ENCODE results near the gene NUTF2. TPM values are rescaled to one million over a fixed set of nuclear protein-coding genes. Genes with fewer than 3 reads are reported as not detected.

The NUTF2 gene
- total and polyA plus RNA-seq, 2 of the 4 experiments (the other 2 are of a cell fraction), result 42.7 to 361 TPM

DNA sequence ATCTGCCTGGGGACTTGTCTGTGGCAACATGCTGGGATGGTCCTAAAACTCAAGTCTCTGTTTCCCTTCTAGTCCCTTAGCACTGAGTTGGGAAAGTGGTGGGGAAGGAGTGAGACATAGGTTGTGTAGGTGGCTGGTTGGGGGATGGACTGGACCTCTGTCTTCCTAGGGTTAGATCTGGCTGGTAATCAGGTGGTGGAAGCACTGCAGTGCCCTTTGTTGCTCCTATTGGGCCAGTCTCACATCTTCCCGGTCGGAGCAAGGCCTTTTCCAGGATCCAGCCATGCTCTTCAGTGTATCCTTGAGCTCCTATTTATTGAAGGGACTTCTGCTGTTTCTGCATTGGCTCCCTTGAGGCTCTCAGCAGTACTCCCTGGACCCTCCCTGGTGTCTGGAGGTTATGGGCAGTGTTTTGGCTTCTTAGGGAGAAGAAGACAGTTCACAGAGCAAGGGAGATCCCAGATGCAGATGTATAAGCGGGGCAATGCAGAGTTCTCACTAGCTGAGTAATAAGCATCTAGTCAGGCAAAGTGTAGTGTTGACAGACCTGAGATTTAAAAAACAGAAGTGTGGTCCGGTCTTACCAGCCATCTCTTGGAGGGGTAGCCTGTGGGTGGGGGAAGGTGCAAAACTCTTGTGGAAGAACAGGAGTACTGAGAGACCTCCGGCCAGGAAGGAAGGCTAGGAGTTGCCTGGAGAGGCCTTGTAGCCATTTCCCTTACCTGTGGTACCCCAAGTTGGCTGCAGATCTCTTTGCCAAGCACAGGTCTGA lies 1.3 kb upstream of the NUTF2 start:
- WGBS, 2 experiments (ENCODE audit: extremely low coverage in 2 of 2, insufficient read length in 1 of 2), result 84% methylated on average over 5 of the region's 5 CpGs; no CpG with 5 or more reads in 1 of the 2 experiments
- H3K18ac ChIP-seq (ENCODE audit: low read depth, low read length), result 0 out of 2 replicates have a peak overlapping the region, but pooled peaks have one; percentile 91
- peak overlapping the region; percentile 88 for H3K14ac ChIP-seq (replicated peaks; ENCODE audit: low read depth, low read length)
- H2BK20ac ChIP-seq (ENCODE audit: low read depth, low read length), result peak overlapping the region; percentile 4; the same call in 1 of the 2 replicates
- peaks cover 13% of the 10 kb centered on the region for H3K4me1 ChIP-seq (ENCODE audit: control insufficient read depth, insufficient read depth, low read length)
- in situ Hi-C loops (cut with MboI; ENCODE audit: low sequenced_read_pairs) (no loop called here), intact Hi-C loops (cut with micrococcal nuclease) (loop anchor here (2.0 kb wide), 1 partner anchor 27 kb away; the partner anchor contains the start of gene EDC4), dilution Hi-C loops (cut with HindIII; ENCODE audit: low sequenced_read_pairs, unreplicated experiment) (no loop called here)
- no peaks in the 10 kb centered on the region for H3K9me3 ChIP-seq (ENCODE audit: control insufficient read depth, insufficient read depth, low read length)
- peak overlapping the region; percentile 93 for H2AK9ac ChIP-seq (replicated peaks; ENCODE audit: low read depth, low read length, poor library complexity)
- peaks cover 21% of the 10 kb centered on the region for H3K9me1 ChIP-seq (ENCODE audit: insufficient read depth, low read length)
- H3K27ac ChIP-seq (ENCODE audit: insufficient read depth, low read length), result peak overlapping the region; percentile 98; the same call in 1 of the 2 replicates
- no TSS peak for BruUV-seq (replicated peaks)
- ChIA-PET POLR2A (ENCODE audit: unreplicated experiment) (no interaction called here), CTCF (interaction anchor here (0.8 to 0.9 kb wide), 2 partner anchors 29 to 97 kb away, joined by 3 to 4 read pairs; no protein-coding TSS in a partner anchor)
- H4K91ac ChIP-seq (ENCODE audit: insufficient read depth, low read depth, low read length), result peak overlapping the region; percentile 17; the same call in 1 of the 2 replicates
- peak overlapping the region; percentile 76 for H3K56ac ChIP-seq (ENCODE audit: extremely low read depth, insufficient read depth, low read length)
- peak overlapping the region; percentile 53; the same call in 1 of the 2 replicates for H3K4me3 ChIP-seq (ENCODE audit: insufficient read depth, low read depth, low read length)
- DNase-seq (no peak), ATAC-seq (ENCODE audit: low read depth) (no peak)
- H4K20me1 ChIP-seq (ENCODE audit: insufficient read depth, low read length), result peaks cover 38% of the 10 kb centered on the region
- no peak overlapping the region for H2AFZ ChIP-seq (replicated peaks; ENCODE audit: low read length, poor library complexity)
- TF ChIP-seq RFX5 (IDR thresholded peaks at IDR 0.05; ENCODE audit: low read depth, low read length) (no peak), CEBPB (IDR thresholded peaks at IDR 0.05; ENCODE audit: low read depth, low read length) (no peak), RAD21 (IDR thresholded peaks at IDR 0.05; ENCODE audit: low read length) (no peak), POLR2A (IDR thresholded peaks at IDR 0.05; ENCODE audit: low read depth, low read length) (no peak), SMC3 (IDR thresholded peaks at IDR 0.05; ENCODE audit: low read depth, low read length) (no peak), FOS (IDR thresholded peaks at IDR 0.05; ENCODE audit: low read depth, low read length) (no peak)
- TF ChIP-seq, protein P1, sequence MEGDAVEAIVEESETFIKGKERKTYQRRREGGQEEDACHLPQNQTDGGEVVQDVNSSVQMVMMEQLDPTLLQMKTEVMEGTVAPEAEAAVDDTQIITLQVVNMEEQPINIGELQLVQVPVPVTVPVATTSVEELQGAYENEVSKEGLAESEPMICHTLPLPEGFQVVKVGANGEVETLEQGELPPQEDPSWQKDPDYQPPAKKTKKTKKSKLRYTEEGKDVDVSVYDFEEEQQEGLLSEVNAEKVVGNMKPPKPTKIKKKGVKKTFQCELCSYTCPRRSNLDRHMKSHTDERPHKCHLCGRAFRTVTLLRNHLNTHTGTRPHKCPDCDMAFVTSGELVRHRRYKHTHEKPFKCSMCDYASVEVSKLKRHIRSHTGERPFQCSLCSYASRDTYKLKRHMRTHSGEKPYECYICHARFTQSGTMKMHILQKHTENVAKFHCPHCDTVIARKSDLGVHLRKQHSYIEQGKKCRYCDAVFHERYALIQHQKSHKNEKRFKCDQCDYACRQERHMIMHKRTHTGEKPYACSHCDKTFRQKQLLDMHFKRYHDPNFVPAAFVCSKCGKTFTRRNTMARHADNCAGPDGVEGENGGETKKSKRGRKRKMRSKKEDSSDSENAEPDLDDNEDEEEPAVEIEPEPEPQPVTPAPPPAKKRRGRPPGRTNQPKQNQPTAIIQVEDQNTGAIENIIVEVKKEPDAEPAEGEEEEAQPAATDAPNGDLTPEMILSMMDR (conservative IDR thresholded peaks at IDR 0.05; ENCODE audit: low read depth, low read length), result no peak
- H3K79me1 ChIP-seq (ENCODE audit: low read depth in 1 of 2, low read length in 2 of 2), result peaks cover 24 to 66% of the 10 kb centered on the region in 2 experiments
- no peaks in the 10 kb centered on the region for H3K27me3 ChIP-seq (ENCODE audit: control insufficient read depth, insufficient read depth, low read length)
- H2BK15ac ChIP-seq (ENCODE audit: low read depth, low read length), result peak overlapping the region; percentile 12; the same call in 1 of the 3 replicates
- H2AK5ac ChIP-seq (ENCODE audit: low read depth, low read length), result peak overlapping the region; percentile 83
- peak overlapping the region; percentile 91 for H2BK5ac ChIP-seq (ENCODE audit: low read depth, low read length, poor library complexity, severe bottlenecking)
- peak overlapping the region; percentile 96 for H3K23ac ChIP-seq (ENCODE audit: low read depth, low read length)
- H3K36me3 ChIP-seq (ENCODE audit: control insufficient read depth, insufficient read depth, low read length), result 0 out of 2 replicates have a peak, but pooled peaks cover 2% of the 10 kb centered on the region
- peak overlapping the region; percentile 92 for H3K4ac ChIP-seq (ENCODE audit: low read depth, low read length)
- peak overlapping the region; percentile 94 for H3K9ac ChIP-seq (ENCODE audit: low read depth, low read length)
- peak overlapping the region; percentile 83 to 95 for H4K8ac ChIP-seq (ENCODE audit: low read depth in 2 of 2, low read length in 2 of 2)
- peak overlapping the region; percentile 76; the same call in 1 of the 2 replicates for H2BK120ac ChIP-seq (ENCODE audit: low read depth, low read length)
- peak overlapping the region; percentile 96 for H3K4me2 ChIP-seq (ENCODE audit: low read depth, low read length)
- H4K5ac ChIP-seq (ENCODE audit: low read depth, low read length), result peak overlapping the region; percentile 98
